Left forelimb (tissue), 1 donor: ENCODE data around the gene IFI27L2.

Source experiments
- DNase-seq: peaks from one replicate; pipeline ENCODE4 v3.0.0-alpha.2; 2018; ENCODE audit warnings: low spot score

IFI27L2 gene

DNA sequence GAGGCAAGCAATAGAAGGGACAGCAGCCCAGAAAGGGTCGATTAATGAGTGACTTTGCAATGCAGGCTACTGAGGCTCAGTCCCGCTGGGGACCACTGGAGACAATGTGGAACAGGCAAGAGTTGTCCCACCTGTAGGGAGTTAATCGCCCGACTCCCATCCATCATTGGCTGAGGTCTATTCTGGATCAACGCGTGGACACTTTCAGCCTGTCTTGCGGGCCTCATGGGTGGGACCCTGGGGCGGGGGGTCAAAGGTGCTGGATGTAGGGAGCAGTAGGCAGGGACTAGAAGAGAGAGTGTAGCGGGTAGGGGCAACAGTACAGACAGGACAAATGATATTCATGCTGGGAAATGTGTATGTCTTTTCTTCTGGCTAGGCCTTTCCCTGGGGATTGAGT is 6.1 kb downstream of the IFI27L2 start:
- DNase-seq: no peak

DNA sequence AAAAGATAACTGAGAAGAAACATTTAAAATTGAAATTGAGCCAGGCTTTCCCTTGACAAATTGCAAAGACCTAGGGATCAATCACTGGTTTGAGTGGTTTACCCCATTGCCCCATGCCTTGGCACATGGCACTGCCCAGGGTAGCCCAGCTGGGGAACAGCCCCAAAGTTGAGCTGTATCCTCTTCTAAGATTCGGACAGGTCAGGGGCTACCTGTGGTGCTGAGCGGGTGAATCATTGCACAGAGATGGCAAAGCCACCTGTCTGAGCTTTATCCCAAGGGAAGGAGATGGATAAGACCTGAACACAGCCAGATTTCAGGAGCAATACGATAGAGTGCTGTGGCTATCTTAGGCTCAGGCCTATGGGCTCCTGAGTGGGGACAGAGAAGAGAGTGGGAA is 7.0 kb downstream of the IFI27L2 start:
- peak; percentile 26 for DNase-seq

DNA sequence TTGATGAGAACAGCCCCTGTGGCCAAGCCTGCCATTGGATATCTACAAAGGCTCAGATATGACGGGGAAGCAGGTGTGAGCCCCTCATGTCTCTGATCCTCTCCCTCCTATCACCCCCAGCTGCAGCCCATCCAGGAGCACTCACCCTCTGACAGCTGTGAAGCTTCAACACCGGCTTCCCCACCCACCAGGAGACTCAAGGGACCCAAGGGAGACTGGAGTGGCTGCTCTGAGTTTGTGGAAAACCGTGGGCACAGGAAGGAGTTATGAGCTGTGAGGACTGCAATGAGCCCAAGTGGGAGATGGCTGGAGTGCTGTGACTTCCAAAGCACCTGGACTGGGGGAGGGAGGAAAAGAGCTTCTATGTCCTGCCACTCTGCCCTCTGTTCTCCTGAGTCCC is 7.9 kb downstream of the IFI27L2 start:
- DNase-seq: peak; percentile 49

DNA sequence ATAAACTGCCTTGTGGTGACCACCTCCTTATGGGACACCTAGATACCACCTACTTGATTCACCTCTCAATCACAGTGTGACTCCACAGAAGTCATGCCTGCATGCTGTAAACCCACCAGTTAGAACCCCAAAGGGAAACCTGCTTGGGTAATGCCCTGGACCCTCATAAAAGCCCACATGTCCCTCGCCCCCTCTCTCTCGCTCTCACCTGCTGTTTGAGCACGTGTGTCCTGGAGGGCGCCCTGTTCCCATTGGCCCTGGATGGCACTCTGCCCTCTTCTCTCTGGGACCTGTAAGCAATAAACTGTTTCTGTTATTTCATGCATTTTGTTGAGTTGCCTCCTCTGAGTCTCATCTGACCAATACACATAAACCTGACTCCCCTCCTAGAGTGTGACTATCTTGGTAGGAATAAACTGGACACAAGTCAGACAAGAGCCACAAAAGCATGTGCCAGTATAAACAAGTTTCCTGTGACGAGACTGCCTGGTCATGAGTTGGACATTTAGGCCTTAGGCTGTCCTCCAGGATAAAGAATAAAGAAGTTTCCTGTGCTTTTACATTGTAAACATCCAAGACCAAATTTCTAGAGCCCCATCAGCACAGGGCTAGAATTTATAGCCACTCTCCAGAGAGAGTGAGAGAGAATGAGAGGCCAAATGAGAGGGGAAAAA is 8.6 kb downstream of the IFI27L2 start:
- peak; percentile 30 for DNase-seq

DNA sequence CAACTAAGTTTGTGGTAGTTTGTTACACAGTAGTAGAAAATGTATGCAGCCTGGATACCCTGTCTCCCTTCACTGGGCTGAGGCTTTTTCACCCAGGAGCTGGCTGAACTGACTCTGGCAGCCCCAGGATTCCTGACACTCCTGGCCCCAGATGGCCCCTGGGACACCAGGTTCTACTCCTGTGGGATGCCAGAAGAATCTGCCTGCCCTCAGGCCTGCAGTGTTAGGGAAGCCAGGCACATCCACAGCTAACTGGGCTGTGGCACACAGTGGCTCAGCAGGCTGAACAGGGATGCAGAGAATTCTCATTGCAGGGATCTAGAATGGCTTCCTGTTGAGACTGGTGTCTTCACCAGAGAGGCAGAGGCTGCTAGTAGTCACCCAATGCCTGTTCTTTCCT is 10.3 kb downstream of the IFI27L2 start:
- peak; percentile 33 for DNase-seq

DNA sequence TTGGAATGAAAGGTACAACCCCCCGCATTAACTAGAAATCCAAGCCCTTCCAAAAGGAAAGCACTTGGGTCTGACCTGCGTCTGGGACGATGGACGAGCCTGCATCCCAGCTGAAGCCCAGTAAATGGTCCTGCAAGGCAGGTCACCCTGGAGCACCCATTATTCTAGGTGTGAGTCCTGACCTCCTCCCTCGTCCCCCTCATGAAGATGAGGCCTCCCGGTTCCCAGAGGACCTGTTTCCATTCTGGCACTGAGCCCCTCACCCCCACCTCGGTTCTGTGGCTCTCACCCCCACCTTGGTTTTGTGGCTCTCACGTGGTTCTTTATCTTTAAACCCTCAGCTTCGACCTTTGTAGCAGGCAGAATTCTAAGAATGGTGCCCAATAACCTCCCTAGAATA is 11.5 kb downstream of the IFI27L2 start:
- DNase-seq: peak; percentile 14

DNA sequence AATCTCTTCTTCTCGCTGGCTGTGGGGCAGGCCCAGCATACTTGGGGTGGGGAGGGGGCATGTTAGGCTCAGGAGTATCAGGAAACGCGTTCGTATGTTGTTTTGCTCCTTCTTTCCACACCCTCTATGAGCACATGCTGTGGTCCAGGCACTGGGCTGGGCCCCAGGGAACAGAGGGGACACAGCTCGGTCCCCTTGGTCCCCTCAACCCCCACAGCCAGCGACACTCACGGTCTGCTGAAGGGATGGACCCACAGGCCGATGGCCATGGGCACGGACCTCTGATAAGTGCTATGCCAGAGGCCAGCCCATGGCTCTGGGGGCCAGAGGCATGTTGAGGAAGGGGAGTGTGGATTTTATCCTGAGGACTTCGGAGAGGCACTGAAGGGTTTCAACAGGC is 12.7 kb downstream of the IFI27L2 start:
- no peak for DNase-seq

DNA sequence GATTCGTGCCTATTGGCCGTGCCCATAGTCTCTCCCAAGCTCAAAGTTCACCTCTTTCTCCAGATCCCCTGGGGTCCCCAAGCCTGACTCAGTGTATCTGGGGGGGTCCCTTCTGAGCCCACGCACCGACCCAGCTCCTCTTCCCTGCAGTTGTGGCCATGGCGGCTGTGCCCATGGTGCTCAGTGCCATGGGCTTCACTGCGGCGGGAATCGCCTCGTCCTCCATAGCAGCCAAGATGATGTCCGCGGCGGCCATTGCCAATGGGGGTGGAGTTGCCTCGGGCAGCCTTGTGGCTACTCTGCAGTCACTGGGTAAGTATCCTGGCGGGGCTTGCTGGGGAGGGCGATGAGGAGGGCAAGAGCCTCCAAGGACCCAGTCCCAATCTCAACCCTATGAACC is 13.8 kb downstream of the IFI27L2 start:
- peak; percentile 47 for DNase-seq

DNA sequence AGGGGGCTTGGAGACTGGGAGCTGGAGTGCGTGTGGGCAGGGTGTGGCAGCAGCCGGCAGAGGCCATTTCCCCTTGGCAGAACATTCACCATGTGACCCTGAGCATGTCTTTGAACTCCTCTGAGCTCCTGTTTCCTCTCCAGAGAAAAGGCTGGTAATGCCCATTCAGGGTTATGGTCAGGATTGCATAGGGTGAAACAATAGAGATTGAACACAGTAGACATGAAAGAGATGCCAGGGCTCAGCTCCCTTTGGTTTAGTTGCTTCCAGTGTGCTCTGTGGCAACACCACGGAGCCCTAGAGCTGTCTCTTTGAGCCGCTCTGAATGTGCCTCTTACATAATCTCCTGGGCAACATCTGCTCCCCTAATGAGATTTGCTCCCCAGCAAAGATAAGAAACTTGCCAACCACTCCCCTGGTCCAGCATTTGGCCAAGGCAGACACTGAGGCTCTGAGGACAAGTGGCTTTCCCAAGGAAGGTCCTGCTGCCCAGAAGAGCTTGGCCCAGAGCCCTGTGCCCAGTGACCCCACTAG is 14.3 kb downstream of the IFI27L2 start:
- DNase-seq: no peak

DNA sequence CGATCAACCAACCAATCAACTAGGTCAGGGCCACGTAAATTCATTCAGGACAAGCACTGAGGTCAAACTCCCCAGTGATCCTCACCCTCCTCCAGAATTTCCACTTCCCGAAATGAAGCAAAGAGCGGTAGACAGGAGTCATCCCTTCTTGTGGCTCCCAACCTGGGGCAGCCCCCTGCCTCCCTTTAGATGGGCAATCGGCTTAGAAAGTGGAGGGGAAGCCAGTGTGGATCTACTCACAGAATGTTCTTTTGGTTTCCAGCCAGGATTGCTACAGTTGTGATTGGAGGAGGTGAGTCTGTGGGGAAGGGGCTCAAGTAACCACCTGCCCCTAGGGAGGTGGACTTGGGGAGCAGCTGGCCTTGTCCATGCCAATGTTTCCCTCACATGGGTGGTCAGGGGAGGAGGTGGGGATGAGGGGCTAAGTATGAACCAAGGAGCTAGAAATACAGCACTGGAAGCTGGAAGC is 14.8 kb downstream of the IFI27L2 start:
- peak; percentile 61 for DNase-seq

DNA sequence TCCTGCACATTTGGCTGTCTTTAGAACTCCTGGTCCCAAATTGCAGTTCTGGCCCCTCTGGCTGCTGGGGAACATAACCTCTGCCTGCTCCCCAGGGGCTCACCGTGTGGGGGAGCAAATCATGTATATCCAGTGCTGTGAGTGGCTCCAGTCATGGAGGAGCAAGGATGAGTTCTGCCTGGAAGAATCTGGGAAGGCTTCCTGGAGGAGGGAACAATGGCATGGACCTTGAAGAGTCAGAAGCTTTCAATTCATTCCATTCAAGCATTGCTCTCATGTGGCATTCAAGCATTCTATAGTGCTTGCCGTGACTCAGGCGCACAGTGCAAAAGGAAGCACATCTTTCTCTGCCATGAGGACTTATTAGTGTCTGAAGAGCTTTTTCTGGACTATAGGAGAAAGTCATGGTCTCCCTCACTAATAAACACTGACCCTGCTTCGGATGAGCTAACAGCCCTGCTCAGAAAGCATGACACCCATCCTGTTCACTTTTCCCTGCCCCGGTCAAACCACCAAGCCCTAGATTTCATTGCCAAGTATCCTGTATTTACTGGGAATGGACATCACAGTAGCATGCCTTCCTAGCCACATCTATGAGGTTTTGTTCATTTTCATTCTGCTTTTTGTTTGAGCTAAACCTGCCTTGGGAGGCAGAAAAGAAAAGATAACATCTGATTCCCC is 15.4 kb downstream of the IFI27L2 start:
- DNase-seq: peak; percentile 37

DNA sequence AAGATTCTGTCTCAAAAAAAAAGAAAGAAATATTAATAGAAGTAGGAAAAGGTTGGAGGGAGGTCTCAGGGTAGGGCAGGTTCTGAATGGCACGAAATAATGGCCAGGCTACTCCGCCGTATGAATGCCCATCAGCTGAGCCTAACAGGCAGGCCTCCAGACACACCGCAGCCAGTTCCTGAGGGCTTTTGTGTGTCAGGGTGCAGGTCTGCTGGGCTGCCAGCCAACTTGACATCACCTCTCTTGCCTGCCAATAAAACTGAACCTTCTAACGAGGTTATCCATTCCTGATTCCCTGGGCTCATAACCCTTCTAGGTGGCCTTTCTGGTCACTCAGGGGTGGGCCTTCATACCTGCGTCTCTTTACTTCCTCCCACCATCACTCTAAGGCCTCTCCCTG is 15.9 kb downstream of the IFI27L2 start:
- peak; percentile 26 for DNase-seq

DNA sequence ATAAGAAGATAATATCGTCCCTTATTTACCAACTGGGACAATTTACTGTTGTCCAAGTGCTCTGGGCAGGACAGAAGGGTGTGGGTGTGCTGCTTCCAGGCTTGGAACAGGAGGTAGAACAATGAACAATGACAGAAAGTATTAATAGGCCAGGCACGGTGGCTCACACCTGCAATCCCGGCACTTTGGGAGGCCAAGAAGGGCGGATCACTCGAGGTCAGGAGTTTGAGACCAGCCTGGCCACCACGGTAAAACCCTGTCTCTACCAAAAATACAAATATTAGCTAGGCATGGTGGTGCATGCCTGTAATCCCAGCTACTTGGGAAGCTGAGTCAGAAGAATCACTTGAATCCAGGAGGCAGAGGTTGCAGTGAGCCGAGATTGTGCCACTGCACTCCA is 16.3 kb downstream of the IFI27L2 start:
- DNase-seq: peak; percentile 23

DNA sequence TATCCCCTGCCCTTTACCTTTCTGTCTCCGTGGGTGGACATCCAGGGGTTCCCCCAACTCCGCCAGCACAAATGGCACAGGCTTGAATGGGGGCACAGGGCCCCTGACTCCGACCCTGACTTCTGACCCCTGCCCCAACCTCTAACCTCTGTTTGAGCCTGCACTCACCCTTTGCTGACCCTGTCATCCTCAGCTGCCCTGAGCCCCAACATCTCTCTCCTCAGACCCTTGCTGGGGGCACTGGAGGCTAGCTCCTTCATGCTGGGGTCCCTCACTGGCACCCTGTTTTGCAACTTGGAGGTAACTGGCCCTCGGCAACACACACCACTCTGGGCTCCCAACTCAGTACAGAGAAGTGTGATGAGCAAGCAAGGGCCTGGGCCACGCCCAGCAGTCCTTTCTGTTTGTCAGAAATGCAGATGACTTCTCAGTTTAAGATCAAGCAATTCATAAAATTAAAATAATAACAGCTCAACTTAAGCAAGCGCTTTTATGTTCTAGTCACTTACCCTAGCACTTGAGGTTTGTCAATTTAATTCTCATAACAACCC is 16.8 kb downstream of the IFI27L2 start:
- peak; percentile 26 for DNase-seq

DNA sequence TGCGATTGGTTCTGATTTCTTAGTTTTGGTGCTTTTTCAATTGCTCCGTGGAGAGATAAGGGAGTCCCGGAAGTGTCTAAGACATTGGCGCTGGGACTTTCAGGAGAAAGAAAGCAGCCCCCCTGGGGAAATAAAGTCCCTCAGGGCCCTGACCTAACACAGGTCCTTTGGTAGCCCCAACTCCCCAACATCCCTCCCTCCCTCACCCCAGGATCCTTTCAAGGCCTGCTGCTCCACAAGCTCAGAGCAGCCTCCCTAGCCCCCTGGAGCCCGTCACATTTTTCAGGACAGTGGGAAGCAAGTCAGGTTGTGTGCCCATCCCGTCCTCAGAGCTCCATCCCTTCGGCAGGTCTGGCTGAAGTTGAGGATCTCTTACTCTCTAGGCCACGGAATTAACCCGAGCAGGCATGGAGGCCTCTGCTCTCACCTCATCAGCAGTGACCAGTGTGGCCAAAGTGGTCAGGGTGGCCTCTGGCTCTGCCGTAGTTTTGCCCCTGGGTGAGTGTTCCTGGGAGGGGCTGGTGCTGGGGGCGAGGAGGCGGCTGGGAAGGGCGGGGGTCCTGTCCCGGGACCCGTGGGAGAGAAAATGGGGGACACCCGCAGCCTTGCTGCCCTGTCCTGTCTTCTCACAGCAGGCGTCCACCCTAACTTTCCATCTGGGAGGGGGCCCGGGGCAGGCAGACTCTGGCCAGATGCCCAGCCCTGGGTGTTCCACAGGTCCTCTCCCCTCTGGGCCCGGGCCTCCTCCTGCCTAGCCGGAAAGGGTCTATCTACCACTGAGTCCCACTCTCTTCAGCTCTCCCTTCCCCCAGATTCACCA is 17.9 kb downstream of the IFI27L2 start:
- DNase-seq: peak; percentile 57

DNA sequence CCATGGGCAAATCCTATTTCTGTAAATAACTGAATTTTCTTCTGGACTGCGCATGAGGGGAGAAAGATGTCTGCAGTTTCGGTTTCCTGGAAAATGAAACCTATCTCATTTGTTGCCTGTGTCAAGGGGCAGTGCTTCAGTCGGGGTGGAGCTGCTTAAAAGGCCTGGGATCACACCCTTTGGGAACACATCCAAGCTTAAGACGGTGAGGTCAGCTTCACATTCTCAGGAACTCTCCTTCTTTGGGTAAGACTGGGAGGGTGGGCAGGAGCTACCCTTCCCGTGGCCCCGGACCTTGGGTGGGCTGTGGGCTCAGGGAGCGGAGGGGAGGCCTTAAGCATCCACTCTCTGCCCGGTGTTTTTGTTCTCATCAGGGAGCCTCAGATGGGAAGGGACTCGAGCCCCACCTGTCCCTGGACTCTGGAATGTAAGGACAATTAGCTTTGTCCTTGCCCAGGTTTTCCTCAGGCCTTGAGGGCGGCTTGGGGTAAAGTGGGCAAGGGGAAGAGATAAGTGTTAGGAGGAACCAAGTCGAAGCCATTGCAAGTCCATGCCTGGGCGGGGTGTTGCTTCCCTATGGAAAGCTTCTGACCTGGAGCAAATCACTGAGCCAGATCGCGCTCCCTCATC is 18.7 kb downstream of the IFI27L2 start, which contains the start of gene IFI27:
TSS of gene IFI27 (plus strand) at position 185 of the 630 bp plus-strand sequence.
- DNase-seq: peak; percentile 46

DNA sequence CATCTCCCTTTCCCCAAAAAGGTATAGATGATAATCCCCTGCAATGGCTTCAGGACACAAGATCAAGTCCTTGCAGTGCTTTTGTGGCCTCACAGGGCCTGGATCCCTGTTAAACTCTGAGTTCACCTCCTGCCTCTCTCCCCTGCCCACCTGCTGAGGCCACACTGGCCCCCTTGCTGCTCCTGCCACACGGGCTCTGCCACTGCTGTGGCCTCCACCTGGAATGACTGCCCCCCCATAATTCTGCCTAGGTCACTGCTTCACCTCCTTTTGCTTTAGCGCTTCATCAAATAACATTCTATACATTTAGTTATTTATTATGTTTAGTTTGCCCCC is 19.5 kb downstream of the IFI27L2 start:
- DNase-seq: peak; percentile 14

DNA sequence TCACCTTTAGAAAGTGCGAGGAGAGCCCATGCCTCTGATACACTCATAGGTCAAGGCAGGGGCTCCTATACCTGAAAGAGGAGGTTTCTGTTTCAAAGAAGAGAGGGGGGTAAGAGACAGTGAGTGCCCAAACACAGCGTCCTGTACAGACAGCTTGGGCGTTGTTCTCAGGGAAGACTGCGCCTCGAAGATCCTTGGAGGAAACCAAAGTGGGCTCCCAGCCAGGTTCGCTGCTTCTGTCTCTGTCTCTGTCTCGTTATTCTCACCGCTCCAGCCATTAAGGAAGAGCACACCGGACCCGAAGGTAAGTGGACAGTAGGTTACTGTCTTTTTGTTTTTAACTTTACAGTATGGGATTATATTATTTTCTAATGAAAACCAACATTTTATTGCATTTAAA is 24.7 kb downstream of the IFI27L2 start:
- peak; percentile 17 for DNase-seq

DNA sequence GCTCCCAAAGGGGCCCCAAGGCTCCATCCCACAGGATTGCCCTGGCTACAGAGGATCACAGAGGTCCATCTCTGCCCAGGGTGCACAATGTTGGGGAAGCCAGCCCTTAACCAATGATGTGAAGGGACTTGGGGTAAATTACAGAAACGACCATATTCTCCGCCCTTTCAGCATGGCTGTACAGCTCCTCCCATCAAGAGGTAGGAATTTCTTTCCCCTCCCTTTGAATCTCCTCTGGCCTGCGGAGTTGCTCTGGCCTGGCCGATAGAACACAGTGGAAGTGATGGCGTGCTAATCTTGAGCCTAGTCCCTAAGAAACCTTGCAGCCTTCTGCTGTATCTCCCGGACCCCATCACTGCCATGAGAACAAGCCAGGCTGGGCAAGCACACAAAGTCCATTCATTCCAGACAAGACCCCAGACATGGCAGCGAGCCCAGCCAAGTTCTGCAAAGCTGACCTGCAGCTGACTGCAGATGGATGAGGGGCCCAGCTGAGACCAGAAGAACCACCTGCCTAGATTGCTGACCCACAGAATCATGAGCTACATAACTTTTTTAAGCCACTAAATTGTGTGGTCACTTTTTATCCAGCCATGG is 25.8 kb downstream of the IFI27L2 start:
- peak; percentile 52 for DNase-seq

DNA sequence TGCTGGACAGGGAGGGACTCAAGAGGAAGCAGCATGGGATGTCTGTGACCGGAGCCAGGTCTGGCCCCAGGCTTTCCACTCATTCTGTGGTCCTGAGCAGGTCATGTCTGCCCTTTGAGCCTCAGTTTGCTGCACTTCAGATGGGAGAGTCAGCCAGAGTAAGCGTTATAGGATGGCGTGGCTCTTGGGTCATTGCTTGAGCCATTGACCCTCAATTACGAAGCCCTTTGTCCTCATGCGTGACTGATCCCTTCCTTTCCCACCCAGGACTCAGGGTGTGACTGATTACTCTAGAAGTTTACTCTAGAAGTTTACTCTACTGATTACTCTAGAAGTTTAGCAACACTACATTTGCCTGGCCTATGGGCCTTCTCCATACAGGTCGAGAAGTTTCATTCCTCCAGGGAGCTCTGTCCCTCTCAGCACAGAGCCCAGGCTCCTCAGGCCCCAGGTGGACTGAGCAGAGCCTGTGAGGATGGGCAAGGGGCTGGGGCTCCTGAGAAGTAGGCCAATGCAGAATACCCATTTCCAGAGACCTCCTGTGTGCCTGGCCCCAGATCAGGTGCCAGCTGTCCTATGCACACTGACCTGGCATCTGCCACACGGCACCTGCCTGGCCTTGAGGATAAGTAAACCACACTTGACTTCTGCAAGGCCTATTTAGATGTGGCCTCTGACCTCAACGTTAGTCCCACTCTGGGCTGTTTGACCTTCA is 26.5 kb downstream of the IFI27L2 start:
- DNase-seq: peak; percentile 42

DNA sequence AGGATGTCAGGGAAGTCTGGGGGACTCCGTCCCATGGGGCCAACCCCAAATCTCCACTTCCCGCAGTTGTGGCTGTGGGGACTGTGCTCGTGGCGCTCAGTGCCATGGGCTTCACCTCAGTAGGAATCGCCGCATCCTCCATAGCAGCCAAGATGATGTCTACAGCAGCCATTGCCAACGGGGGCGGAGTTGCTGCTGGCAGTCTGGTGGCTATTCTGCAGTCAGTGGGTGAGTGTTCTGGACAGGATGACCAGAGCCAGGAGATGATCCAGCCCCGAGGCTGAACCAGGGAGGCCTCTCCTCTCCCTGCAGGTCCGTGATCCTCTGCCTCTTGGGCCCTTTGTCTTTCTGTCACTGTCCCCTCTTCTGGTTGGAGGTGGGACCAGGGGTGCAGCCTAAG is 27.7 kb downstream of the IFI27L2 start:
- DNase-seq: peak; percentile 59
